K562 (cell line): ENCODE data around the gene SLC2A13. TPM values are rescaled to one million over a fixed set of nuclear protein-coding genes. Genes with fewer than 3 reads are reported as not detected.

Experiments used
- ATAC-seq: fragments of 200-7000 bp; cut with Tn5 transposase; 3 replicates; pipeline ENCODE4 v1.9.1; 2020; ENCODE audit warnings: moderate library complexity
- BruUV-seq: library from RNA; stranded (reverse); fragments of 400-500 nt; replicated peaks from 2 replicates; lab custom pipeline; 2021; lab: Mats Ljungman, UMichigan
- CTCF ChIA-PET: fragments of 300-600 bp; formaldehyde crosslinking; extraction: SDS; loops from one replicate; lab custom pipeline; 2021; ENCODE audit warnings: low intra/inter-chr PET ratio; lab: Yijun Ruan, JAX
- POLR2A ChIA-PET: fragments of 300-600, 350-650 bp; sonication (Branson Sonifier 250); formaldehyde crosslinking; extraction: SDS; loops from one replicate; lab custom pipeline; 2021; ENCODE audit warnings: antibody characterized with exemption, inconsistent platforms; lab: Yijun Ruan, JAX
- DNase-seq, 4 experiments: peaks; one replicate each; pipeline versions ENCODE4 v3.0.0 to v3.0.0-alpha.2; 2011 to 2018; ENCODE audit warnings: low spot score in 3 of 4, mixed read lengths in 3 of 4; ENCODE audit errors: extremely low read depth in 1 of 4
- FAIRE-seq: peaks from 2 replicates; lab custom pipeline; 2011; peaks lifted over from hg19 to GRCh38; lab: Jason Lieb, UNC
- H2AFZ ChIP-seq: 2 replicates; pipeline ENCODE4 v1.6.0; 2011; ENCODE audit warnings: low read depth, low read length, control low read depth, inconsistent platforms
- H3K27ac ChIP-seq: fragments of 200-600 bp; 3 replicates; pipeline ENCODE4 v1.8.0; 2011; ENCODE audit warnings: low read depth, mild to moderate bottlenecking, control low read depth, inconsistent platforms, low read length, moderate library complexity, mixed read lengths; ENCODE audit errors: extremely low read depth
- H3K27me3 ChIP-seq, 2 experiments: fragments of 300-600 bp in 1 of 2; 2 replicates in 1 of 2; 3 replicates in 1 of 2; pipeline versions ENCODE4 v1.6.0 to v1.8.0; 2011; ENCODE audit warnings: inconsistent platforms in 2 of 2, low read length in 2 of 2, mild to moderate bottlenecking in 1 of 2, mixed read lengths in 1 of 2, moderate library complexity in 1 of 2; ENCODE audit not compliant: control insufficient read depth in 2 of 2, insufficient read depth in 2 of 2
- H3K36me3 ChIP-seq: fragments of 300-600 bp; 3 replicates; pipeline ENCODE4 v1.8.0; 2011; ENCODE audit warnings: mild to moderate bottlenecking, low read length, inconsistent platforms; ENCODE audit not compliant: control insufficient read depth, insufficient read depth
- H3K4me1 ChIP-seq, 2 experiments: fragments of 200-600 bp in 1 of 2; replicated peaks in 1 of 2; 2 replicates in 1 of 2; 3 replicates in 1 of 2; pipeline versions ENCODE4 v1.5.1 to v1.8.0; 2011; ENCODE audit warnings: inconsistent platforms in 2 of 2, low read length in 2 of 2, mild to moderate bottlenecking in 1 of 2, mixed read lengths in 1 of 2, moderate library complexity in 1 of 2; ENCODE audit not compliant: control insufficient read depth in 2 of 2, insufficient read depth in 2 of 2
- H3K4me2 ChIP-seq: 2 replicates; pipeline ENCODE4 v1.6.1; 2011; ENCODE audit warnings: low read length, control low read depth, inconsistent platforms, mixed read lengths; ENCODE audit not compliant: insufficient read depth
- H3K4me3 ChIP-seq: fragments of 200-600 bp; sonication (generic), shearing (Covaris generic); 2 replicates; pipeline ENCODE4 v1.5.1; 2016; ENCODE audit warnings: control low read depth, inconsistent platforms
- H3K79me2 ChIP-seq: fragments of 200-600 bp; 3 replicates; pipeline ENCODE4 v1.8.0; 2011; ENCODE audit warnings: low read length, inconsistent platforms; ENCODE audit not compliant: control insufficient read depth, insufficient read depth
- H3K9ac ChIP-seq, 2 experiments: 2 replicates each; pipeline versions ENCODE4 v1.6.0 to v1.6.1; 2011; ENCODE audit warnings: low read depth in 2 of 2, low read length in 2 of 2, control low read depth in 1 of 2, inconsistent platforms in 1 of 2, mild to moderate bottlenecking in 1 of 2, mixed read lengths in 1 of 2; ENCODE audit not compliant: insufficient read depth in 1 of 2
- H3K9me1 ChIP-seq: one replicate; pipeline ENCODE4 v1.6.0; 2011; ENCODE audit warnings: inconsistent platforms, mild to moderate bottlenecking, low read length, moderate library complexity; ENCODE audit not compliant: control insufficient read depth, insufficient read depth
- H3K9me3 ChIP-seq: replicated peaks from 2 replicates; pipeline ENCODE4 v1.5.1; 2011; ENCODE audit warnings: low read depth, low read length, inconsistent platforms; ENCODE audit not compliant: control insufficient read depth, insufficient read depth
- H4K20me1 ChIP-seq: replicated peaks from 2 replicates; pipeline ENCODE4 v1.6.1; 2011; ENCODE audit warnings: low read length, inconsistent platforms, mixed read lengths; ENCODE audit not compliant: control insufficient read depth, insufficient read depth
- BRD4 ChIP-seq: fragments of 200-600 bp; sonication (generic); IDR thresholded peaks from 2 replicates; pipeline ENCODE4 v1.6.1; 2017; ENCODE audit warnings: inconsistent platforms
- CEBPB ChIP-seq: fragments of 450-650 bp; IDR thresholded peaks from 2 replicates; pipeline ENCODE4 v1.6.1; 2016; ENCODE audit warnings: missing genetic modification characterization, missing compliant biosample characterization
- CEBPG ChIP-seq, 3 experiments: fragments of 200-800 bp in 1 of 3; sonication (Bioruptor generic) in 1 of 3; sonication (generic) in 1 of 3; formaldehyde crosslinking in 1 of 3; IDR thresholded peaks in 2 of 3; conservative IDR thresholded peaks in 1 of 3; 2 replicates each; pipeline versions ENCODE4 v1.6.1 to v1.8.0; 2016 to 2022; ENCODE audit warnings: missing compliant biosample characterization in 2 of 3, missing genetic modification characterization in 2 of 3, mild to moderate bottlenecking in 1 of 3, missing genetic modification reagents in 1 of 3
- CHD1 ChIP-seq: fragments of 200-600 bp; sonication (generic); IDR thresholded peaks from one replicate; pipeline ENCODE4 v1.6.1; 2012; ENCODE audit warnings: mild to moderate bottlenecking, moderate library complexity, low read length, inconsistent platforms
- FOSL1 ChIP-seq: fragments of 200-800 bp; sonication (Bioruptor generic); conservative IDR thresholded peaks from 2 replicates; pipeline ENCODE4 v1.6.1; 2016; ENCODE audit warnings: missing genetic modification characterization, missing compliant biosample characterization
- IRF9 ChIP-seq: fragments of 450-650 bp; IDR thresholded peaks from 2 replicates; pipeline ENCODE4 v1.6.1; 2016; ENCODE audit warnings: missing biosample characterization, missing genetic modification characterization
- JUND ChIP-seq, 2 experiments: IDR thresholded peaks; 2 replicates in 1 of 2; 3 replicates in 1 of 2; pipeline ENCODE4 v1.6.1; 2011; ENCODE audit warnings: borderline replicate concordance in 2 of 2, low read depth in 2 of 2, low read length in 2 of 2, improper control_type of control experiment in 1 of 2, missing biosample characterization in 1 of 2, missing genetic modification characterization in 1 of 2, missing genetic modification reagents in 1 of 2
- L3MBTL2 ChIP-seq: fragments of 450-650 bp; IDR thresholded peaks from 2 replicates; pipeline ENCODE4 v1.6.1; 2016; ENCODE audit warnings: mild to moderate bottlenecking, moderate library complexity
- MEIS2 ChIP-seq: fragments of 450-650 bp; IDR thresholded peaks from 2 replicates; pipeline ENCODE4 v1.6.1; 2014; ENCODE audit warnings: mild to moderate bottlenecking; ENCODE audit not compliant: partially characterized antibody
- OTX1 ChIP-seq: fragments of 450-650 bp; formaldehyde crosslinking; IDR thresholded peaks from 2 replicates; pipeline ENCODE4 v1.4.0; 2022; ENCODE audit warnings: mild to moderate bottlenecking
- PBX2 ChIP-seq, 2 experiments: IDR thresholded peaks in 1 of 2; conservative IDR thresholded peaks in 1 of 2; 2 replicates each; pipeline ENCODE4 v1.6.1; 2016; ENCODE audit warnings: low read depth in 2 of 2, mild to moderate bottlenecking in 1 of 2, missing compliant biosample characterization in 1 of 2, missing genetic modification characterization in 1 of 2, moderate library complexity in 1 of 2
- PRMT5 ChIP-seq: sonication (generic); formaldehyde crosslinking; IDR thresholded peaks from 2 replicates; pipeline ENCODE4 v1.5.0; 2020; ENCODE audit warnings: missing genetic modification reagents
- ZMIZ1 ChIP-seq, 2 experiments: fragments of 150-350 bp in 1 of 2; IDR thresholded peaks; 2 replicates each; pipeline ENCODE4 v1.6.1; 2012 to 2016; ENCODE audit warnings: low read depth in 2 of 2, low read length in 2 of 2, mild to moderate bottlenecking in 1 of 2, moderate library complexity in 1 of 2
- ZNF57 ChIP-seq: fragments of 450-650 bp; formaldehyde crosslinking; IDR thresholded peaks from 2 replicates; pipeline ENCODE4 v1.4.0; 2020; ENCODE audit warnings: mild to moderate bottlenecking, moderate library complexity
- WGBS: fragments of 100-300 bp; shearing (Covaris generic); methylation state at CpG from one replicate; pipeline ENCODE4 v1.1.6; 2016; ENCODE audit warnings: low coverage, mixed read lengths; ENCODE audit not compliant: insufficient coverage; ENCODE audit errors: missing lambda C conversion rate; 5-methylcytosine and 5-hydroxymethylcytosine counted together
- in situ Hi-C: fragments of 300-500 bp; cut with MboI; formaldehyde crosslinking; loops from 4 replicates; pipeline ENCODE4 v1.15.0; 2018; ENCODE audit warnings: inconsistent platforms, mixed read lengths
- intact Hi-C: fragments of 100-400 bp; cut with micrococcal nuclease; formaldehyde crosslinking; loops from 2 replicates; pipeline ENCODE4 v1.14.2; 2022
- polyA plus RNA-seq, 8 experiments: library from polyadenylated mRNA; depleted of rRNA in 4 of 8; stranded (reverse) in 5 of 8; unstranded in 3 of 8; fragments of >200 nt; fragmentation: Nextera tagmentation in 2 of 8; fragmentation: Illumina TruSeq in 1 of 8; extraction: Ambion mirVana in 2 of 8; extraction: Trizol in 1 of 8; gene quantifications; 2 replicates each; pipeline versions ENCODE4 v1.2.1 to v1.2.3, GENCODE V29; 2011 to 2014; ENCODE audit warnings: inconsistent platforms in 1 of 8, missing spikeins in 1 of 8
- total RNA-seq, 7 experiments: library from RNA; depleted of rRNA in 6 of 7; stranded (reverse); fragments of >200 nt in 6 of 7; fragmentation: Illumina TruSeq in 2 of 7; extraction: Trizol in 2 of 7; gene quantifications; 2 replicates each; pipeline versions ENCODE4 v1.2.1 to v1.2.3, GENCODE V29; 2011 to 2021; ENCODE audit warnings: low replicate concordance in 1 of 7

SLC2A13 gene
- total and polyA plus RNA-seq, 9 of the 15 experiments (the other 6 are each of a cell fraction or from before 2014, with no cell fraction given), result 1.7 to 12.4 (median 9.0) TPM

- in situ Hi-C loops (no loop called here), intact Hi-C loops (no loop called here)
- Histone ChIP-seq H3K9me1 (no peaks in the 10 kb centered on the region), H3K27ac (no peak overlapping the region), H3K27me3 (no peaks in the 10 kb centered on the region), H3K79me2 (no peaks in the 10 kb centered on the region), H3K4me2 (no peak overlapping the region), H3K4me3 (no peak overlapping the region), H3K9ac (no peak overlapping the region), H3K36me3 (no peaks in the 10 kb centered on the region), H2AFZ (no peak overlapping the region), H3K4me1 (no peaks in the 10 kb centered on the region; a peak in 1 of 5 replicates), H3K9me3 (no peaks in the 10 kb centered on the region), H4K20me1 (no peaks in the 10 kb centered on the region)
- 33% methylated on average over 1 of the region's 1 CpG for WGBS
- DNase-seq (peak; percentile 9 to 28 (median 14)), ATAC-seq (no peak), FAIRE-seq (peak; percentile 56)
- ChIA-PET POLR2A (no interaction called here), CTCF (no interaction called here)
- no TSS peak for BruUV-seq
- TF ChIP-seq CEBPG (CRISPR knock-in tag; IDR thresholded peaks at IDR 0.05), result no peak
- peak; percentile 51 to 77; a peak in 2 of 4 replicates for TF ChIP-seq CEBPG (tag; conservative IDR thresholded peaks at IDR 0.05 in 1 of 2, IDR thresholded peaks at IDR 0.05 in 1 of 2)
- peak; percentile 95 for TF ChIP-seq CEBPB (tag)
- TF ChIP-seq OTX1 (CRISPR knock-in tag), result no peak
- TF ChIP-seq PBX2 (CRISPR knock-in tag; IDR thresholded peaks at IDR 0.05; ENCODE audit: low read depth), result no peak
- peak; percentile 42; the same call in 1 of the 2 replicates for TF ChIP-seq PBX2 (tag; conservative IDR thresholded peaks at IDR 0.05; ENCODE audit: low read depth)
- TF ChIP-seq ZMIZ1 (IDR thresholded peaks at IDR 0.05; ENCODE audit: low read depth in 2 of 2, low read length in 2 of 2), result no peak
- 0 out of 2 replicates have a peak, but pooled peaks have one; percentile 26 for TF ChIP-seq IRF9
- no peak for TF ChIP-seq ZNF57
- peak; percentile 25 for TF ChIP-seq MEIS2
- TF ChIP-seq PRMT5, result no peak
- peak; percentile 26; the same call in 1 of the 2 replicates for TF ChIP-seq JUND (IDR thresholded peaks at IDR 0.05; ENCODE audit: borderline replicate concordance, low read depth, low read length)
- TF ChIP-seq JUND (tag; IDR thresholded peaks at IDR 0.05; ENCODE audit: borderline replicate concordance, low read depth, low read length), result peak; percentile 50; the same call in 2 of the 3 replicates
- no peak for TF ChIP-seq L3MBTL2
- no peak for TF ChIP-seq CHD1
- peak; percentile 52 for TF ChIP-seq FOSL1 (tag)
- TF ChIP-seq BRD4, result no peak
These were observed 133.8 kb downstream of the SLC2A13 start for GRCh38 chr12:39972119-39972518.
